Raji (cell line): ENCODE data around the gene GHSR.

Experiments used
- POLR2A ChIP-seq: IDR thresholded peaks from 2 replicates; pipeline ENCODE4 v1.6.1; 2011; ENCODE audit warnings: low read depth, low read length, control low read depth; ENCODE audit not compliant: insufficient read depth

Gene GHSR, protein sequence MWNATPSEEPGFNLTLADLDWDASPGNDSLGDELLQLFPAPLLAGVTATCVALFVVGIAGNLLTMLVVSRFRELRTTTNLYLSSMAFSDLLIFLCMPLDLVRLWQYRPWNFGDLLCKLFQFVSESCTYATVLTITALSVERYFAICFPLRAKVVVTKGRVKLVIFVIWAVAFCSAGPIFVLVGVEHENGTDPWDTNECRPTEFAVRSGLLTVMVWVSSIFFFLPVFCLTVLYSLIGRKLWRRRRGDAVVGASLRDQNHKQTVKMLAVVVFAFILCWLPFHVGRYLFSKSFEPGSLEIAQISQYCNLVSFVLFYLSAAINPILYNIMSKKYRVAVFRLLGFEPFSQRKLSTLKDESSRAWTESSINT

DNA sequence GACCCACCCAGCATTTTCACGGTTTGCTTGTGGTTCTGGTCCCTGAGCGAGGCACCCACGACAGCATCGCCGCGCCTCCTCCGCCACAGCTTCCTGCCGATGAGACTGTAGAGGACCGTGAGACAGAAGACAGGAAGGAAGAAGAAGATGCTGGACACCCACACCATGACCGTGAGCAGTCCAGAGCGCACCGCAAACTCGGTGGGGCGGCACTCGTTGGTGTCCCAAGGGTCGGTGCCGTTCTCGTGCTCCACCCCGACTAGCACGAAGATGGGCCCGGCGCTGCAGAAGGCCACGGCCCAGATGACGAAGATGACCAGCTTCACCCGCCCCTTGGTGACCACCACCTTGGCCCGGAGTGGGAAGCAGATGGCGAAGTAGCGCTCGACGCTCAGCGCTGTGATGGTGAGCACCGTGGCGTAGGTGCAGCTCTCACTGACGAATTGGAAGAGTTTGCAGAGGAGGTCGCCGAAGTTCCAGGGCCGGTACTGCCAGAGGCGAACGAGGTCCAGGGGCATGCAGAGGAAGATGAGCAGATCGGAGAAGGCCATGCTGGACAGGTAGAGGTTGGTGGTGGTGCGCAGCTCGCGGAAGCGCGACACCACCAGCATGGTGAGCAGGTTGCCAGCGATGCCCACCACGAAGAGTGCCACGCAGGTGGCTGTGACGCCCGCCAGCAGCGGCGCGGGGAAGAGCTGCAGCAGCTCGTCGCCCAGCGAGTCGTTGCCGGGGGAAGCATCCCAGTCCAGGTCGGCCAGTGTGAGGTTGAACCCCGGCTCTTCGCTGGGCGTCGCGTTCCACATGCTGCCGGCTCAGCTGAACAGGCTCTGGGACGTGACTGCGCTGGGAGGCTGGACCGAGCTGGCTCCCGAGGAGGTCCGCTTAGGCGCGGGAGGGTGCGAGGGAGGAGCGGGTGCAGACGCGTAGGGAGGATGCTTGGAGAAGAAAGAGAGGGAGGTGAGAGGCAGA lies at the start of gene GHSR:
GHSR (minus strand) TSS at position 846 of the 969 bp plus-strand sequence; CDS start at position 803, 43 bp downstream.
- TF ChIP-seq POLR2A, result no peak

DNA sequence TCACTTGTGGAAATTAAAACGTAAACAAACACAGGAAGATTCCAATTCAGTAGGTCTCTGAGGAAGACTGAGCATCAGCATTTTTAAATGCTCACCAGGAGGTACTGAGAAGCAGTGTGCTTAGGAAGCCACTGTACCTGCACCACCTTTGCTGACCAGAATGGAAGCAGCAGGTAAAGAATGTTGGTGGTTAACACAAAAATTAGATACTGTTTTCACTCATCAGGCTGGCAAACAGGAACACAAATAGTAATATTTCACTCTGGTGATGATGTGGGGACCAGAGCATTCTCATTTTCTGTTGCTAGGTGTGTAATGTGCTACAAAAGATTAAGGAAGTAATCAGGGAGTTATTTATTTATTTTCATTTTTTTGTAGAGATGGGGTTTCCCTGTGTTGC lies 29.9 kb upstream of the GHSR start:
- no peak for TF ChIP-seq POLR2A

DNA sequence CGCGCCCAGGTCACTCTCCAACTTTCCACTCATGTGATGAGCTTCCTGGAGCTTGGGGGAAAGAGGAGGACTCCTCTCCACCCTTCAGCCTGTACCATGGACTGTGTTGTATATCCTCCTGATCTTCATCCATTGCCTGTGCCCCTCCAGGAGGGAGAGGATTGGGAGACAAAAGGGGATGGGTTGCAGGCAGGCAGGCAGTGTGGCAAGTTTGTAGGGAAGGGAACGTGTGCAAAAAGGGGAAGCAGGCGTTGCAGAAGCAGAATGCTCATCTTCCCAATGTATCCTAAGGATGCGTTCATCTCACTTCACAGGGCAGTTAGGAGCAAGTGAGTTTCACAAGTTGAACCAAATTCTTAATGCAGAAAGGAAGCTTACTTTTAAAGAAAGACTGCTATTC lies 28.1 kb upstream of the GHSR start:
- no peak for TF ChIP-seq POLR2A

DNA sequence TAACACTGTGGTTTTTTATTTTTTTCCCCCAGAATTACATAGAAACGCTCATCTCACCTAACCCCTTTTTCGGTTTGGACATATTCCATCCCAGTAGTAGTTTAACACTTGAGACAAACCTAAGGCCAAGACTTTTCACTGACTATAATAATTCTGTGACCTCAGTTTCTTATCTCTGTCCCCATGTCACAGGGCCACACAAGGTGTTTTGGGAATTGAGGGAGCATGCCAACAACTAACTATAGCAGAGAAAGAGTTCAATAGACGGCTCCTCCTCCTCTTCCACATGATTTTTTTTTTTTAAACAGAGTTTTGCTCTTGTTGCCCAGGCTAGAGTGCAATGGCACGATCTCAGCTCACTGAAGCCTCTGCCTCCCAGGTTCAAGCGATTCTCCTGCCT lies 27.4 kb upstream of the GHSR start:
- no peak for TF ChIP-seq POLR2A

DNA sequence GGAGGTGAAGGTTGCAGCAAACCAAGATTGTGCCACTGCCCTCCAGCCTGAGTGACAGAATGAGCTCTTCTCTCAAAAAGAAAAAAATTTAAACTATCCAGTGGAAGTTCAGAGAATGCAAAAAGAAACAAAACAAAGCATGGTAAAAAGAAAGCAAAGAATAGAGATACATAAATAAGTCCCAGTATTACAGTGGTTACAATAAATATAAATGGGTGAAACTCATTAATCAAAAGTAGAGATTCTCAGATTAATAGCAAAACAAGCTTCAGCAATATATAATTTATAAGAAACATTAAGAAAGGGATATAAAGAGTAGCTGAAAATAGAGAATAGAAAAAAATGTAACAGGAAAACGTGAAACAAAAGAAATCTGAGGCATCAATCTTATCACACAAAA lies 23.6 kb upstream of the GHSR start:
- no peak for TF ChIP-seq POLR2A

DNA sequence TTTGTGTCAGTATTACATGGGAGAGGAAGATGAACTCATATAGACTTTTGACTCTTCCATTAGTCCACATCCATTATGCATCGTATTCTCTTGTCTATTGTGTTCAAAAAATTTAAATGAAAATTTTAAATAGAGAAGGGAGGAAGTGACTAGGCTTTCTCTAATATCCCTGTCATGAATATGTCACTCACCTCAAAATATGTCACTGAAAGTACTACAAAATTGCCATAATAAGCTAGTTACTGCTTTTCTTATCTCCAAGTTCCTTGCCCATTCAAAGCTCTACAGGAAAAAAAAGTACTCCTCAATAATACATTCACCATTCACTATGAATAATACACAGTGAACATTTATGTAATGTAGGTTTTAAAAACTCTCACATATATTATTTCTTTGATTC lies 22.3 kb upstream of the GHSR start:
- TF ChIP-seq POLR2A, result no peak

DNA sequence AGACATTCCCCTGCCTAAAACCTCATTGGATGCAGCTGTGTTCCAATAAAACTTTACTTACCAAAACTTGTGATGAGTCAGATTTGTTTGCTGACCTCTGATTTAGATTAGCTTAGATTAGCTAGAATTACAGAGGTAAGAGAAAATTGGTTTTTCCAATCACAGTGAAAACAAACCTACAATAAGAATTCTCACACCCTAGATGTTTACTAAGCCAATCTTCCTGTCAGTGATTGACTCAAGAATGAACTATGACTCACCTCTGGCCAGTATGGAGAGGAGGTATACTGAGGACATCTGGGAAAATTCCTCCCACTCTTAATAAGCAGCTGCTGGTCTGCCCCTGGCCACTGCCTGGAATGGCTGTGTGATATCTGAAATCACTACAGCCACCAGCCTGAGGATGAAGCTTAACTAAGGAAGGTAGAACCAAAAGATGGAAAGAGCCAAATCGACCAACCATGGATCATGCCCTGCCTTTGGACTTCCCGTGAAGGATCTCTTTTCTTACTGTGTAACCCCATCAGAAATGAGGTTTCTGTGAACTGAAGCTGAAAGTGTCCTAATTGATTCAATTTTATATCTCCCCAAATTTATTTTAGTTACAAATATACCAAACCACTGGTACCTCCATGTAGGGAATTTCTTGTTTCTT lies 19.0 kb upstream of the GHSR start:
- TF ChIP-seq POLR2A, result no peak

DNA sequence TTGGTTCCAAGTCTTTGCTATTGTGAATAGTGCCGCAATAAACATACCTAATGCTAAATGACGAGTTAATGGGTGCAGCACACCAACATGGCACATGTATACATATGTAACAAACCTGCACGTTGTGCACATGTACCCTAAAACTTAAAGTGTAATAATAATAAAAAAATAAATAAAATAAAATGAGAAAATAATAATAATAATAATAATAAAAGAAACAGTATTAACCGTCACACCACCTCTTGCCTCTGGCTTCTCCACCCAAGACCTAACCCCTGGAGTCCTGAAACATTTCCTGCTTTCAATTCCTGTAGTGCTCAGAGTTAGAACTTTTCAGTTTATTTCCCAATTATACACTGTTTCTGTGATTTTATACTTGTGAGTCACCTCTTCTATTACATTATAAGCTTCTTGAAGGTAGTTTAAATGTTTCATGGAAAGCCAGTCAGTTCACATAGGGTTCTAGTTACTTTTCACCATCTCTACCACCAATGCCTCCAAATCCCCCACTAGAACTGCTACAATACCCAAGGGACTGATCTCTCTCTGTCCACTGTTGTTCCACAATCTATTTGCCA lies 18.4 kb upstream of the GHSR start:
- no peak for TF ChIP-seq POLR2A

DNA sequence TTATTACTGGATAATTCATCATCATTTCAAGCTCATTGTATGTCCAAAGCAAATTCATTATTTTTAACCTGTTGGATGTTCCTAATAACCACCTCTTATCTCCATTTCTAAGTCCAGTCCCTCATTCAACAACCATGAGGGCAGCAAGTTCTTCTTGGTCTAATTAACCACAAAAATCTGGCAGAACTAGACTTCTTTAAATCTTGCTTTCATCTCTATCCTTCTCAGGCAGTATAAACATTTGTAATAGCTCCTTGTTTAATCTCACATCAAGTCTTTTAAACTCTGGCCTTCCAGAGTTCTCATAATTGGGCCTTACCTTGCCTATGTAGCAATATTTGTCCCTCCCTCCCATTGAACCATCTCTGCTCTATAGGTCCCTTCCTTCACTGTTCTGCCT lies 17.0 kb upstream of the GHSR start:
- no peak for TF ChIP-seq POLR2A

DNA sequence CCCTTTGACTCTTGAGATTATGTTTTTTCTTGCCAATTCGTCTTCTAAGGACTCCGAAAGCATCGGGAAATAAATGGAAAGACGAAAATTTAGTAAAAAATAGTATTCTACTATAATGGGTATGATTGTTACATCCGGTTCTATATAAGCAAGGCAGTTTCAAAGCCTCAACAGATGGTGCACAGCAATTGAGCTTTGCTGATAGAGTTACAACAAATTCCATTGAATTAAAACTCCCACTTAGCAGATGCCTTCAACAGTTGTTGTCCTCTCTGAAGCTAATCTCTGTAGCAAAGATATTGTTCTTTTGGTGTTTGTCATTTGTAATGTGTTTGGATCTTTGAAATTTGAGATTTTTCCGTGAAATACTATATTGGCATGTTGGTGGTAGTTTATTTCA lies 16.1 kb upstream of the GHSR start:
- no peak for TF ChIP-seq POLR2A

DNA sequence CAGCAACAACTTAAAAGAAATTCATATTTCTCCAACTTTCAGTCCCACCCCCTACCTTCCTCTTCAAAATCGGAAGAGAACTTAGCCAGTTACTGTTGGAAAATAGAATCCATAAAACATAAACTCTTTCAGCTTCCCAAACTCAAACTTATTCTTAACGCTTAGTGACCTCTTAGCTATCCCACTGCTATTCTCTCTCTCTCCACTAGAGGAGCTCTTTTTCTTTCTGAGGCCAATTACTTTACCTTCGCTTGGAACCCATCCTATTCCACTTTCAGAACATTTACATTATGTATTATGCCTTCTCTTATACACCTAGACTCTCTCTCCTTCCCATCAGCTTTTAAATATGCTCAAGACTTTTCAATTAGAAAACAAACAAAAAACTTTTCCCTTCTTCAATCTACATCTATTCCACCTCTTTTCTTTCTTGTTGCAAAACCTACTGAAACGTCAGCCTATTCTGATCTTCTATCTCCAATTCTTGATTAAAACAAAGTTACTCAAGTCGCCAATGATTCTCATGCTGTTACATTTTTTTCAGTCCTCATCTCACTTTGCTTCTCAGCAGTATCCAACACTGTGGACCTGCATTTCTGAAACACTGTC lies 13.4 kb upstream of the GHSR start:
- no peak for TF ChIP-seq POLR2A

DNA sequence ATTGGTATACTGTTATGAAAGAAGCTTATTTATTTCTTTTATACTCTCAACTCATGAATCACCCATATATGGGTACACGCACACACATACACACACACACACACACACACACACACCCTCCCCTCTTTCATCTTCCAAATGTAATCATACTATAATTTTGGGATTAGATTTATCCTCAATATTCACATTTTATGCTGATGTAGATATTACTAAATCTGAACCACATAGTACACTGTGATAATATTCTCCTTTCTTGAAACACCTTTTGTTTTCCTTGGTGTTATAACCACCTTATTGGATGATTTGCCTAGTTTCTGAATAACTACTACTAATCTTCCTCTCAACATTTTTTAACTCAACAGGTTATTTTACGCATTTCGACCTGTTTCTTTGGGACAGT lies 8.1 kb upstream of the GHSR start:
- TF ChIP-seq POLR2A, result no peak

DNA sequence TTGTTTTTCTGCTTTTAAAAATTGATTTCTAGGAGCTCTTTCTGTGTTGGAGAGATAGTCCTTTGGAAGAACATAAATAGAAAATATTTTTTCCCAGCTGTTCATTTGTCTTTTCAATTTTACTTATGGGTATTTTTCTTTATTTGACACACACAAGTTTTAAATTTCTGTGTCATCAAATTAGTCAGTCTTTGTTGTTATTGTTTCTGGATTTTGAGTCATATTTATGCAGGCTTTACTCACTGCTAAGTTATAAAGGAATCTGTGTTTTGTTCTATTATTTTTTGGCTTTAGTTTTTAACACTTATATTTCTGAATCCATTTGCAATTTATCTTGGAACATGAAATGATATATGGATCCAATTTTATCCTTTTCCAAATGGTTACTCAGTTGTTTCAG lies 5.9 kb upstream of the GHSR start:
- TF ChIP-seq POLR2A, result no peak

DNA sequence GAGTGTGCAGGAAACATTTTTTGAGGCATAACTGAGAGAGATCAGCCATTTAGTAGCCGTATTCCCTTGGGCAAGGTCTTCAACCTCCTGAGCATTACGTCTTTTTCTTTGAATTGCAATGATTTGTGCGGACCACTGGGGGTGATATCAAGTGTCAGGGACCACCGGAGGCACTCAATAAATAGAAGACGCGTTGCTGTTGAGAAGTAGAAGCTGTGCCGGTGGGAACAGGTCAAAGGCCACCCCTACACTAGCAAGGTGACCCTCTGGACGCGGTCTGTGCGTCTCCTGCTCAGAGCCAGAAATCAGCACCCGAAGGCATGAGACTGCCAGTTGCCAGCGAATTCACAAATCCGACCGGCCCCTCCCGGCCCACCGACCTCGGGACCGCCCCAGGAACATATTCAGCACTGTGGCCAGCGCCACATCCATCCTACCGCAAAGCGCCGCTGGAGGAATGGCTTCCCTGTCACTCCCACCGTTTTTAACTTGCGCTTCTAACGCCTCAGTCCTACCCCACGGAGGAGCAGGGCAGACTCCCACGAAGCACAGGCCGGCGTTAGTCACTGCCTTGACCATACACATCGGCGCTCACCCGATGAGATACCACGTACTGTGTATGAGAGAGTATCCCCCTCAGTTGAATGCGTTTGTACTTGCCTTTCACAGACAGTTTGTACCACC lies 1.4 kb upstream of the GHSR start:
- no peak for TF ChIP-seq POLR2A
